H9 (cell line): ENCODE data around the gene TDP1. TPM values are rescaled to one million over a fixed set of nuclear protein-coding genes. Genes with fewer than 3 reads are reported as not detected.

ENCODE experiments used
- DNase-seq: peaks from one replicate; pipeline ENCODE4 v3.0.0-alpha.2; 2017
- H2AFZ ChIP-seq: one replicate; pipeline ENCODE4 v1.6.1; 2013; ENCODE audit warnings: mild to moderate bottlenecking, low read length, control low read depth, moderate library complexity
- H2AK5ac ChIP-seq: 2 replicates; pipeline ENCODE4 v1.6.1; 2013; ENCODE audit warnings: low read length, control low read depth, mixed read lengths; ENCODE audit not compliant: insufficient read length
- H2BK120ac ChIP-seq: one replicate; pipeline ENCODE4 v1.6.1; 2013; ENCODE audit warnings: low read depth, mild to moderate bottlenecking, low read length, control low read depth, inconsistent platforms; ENCODE audit not compliant: poor library complexity, severe bottlenecking
- H2BK12ac ChIP-seq: 2 replicates; pipeline ENCODE4 v1.6.1; 2013; ENCODE audit warnings: low read length, control low read depth, mixed read lengths, low read depth; ENCODE audit not compliant: insufficient read length
- H2BK15ac ChIP-seq: 2 replicates; pipeline ENCODE4 v1.6.1; 2013; ENCODE audit warnings: low read depth, low read length, control low read depth
- H2BK20ac ChIP-seq: one replicate; pipeline ENCODE4 v1.6.1; 2013; ENCODE audit warnings: low read depth, mild to moderate bottlenecking, low read length, control low read depth, inconsistent platforms; ENCODE audit not compliant: poor library complexity, severe bottlenecking
- H2BK5ac ChIP-seq: 2 replicates; pipeline ENCODE4 v1.6.1; 2013; ENCODE audit warnings: low read length, control low read depth, mixed read lengths; ENCODE audit not compliant: insufficient read length
- H3K14ac ChIP-seq: 2 replicates; pipeline ENCODE4 v1.6.1; 2013; ENCODE audit warnings: low read length, control low read depth; ENCODE audit not compliant: insufficient read depth
- H3K18ac ChIP-seq: 2 replicates; pipeline ENCODE4 v1.6.1; 2013; ENCODE audit warnings: low read depth, mild to moderate bottlenecking, mixed read lengths, low read length, control low read depth; ENCODE audit not compliant: insufficient read length
- H3K23ac ChIP-seq: 2 replicates; pipeline ENCODE4 v1.6.1; 2013; ENCODE audit warnings: low read length, control low read depth, mixed read lengths, low read depth; ENCODE audit not compliant: insufficient read length
- H3K23me2 ChIP-seq: 2 replicates; pipeline ENCODE4 v1.6.1; 2013; ENCODE audit warnings: low read depth, mild to moderate bottlenecking, mixed read lengths, low read length, control low read depth; ENCODE audit not compliant: insufficient read length, poor library complexity, severe bottlenecking
- H3K27ac ChIP-seq: 2 replicates; pipeline ENCODE4 v1.5.1; 2013; ENCODE audit warnings: low read length, control low read depth, mixed read lengths, low read depth; ENCODE audit not compliant: insufficient read length
- H3K27me3 ChIP-seq: 2 replicates; pipeline ENCODE4 v1.6.1; 2013; ENCODE audit warnings: low read length, control low read depth, inconsistent platforms; ENCODE audit not compliant: insufficient read depth
- H3K4ac ChIP-seq: 2 replicates; pipeline ENCODE4 v1.6.1; 2013; ENCODE audit warnings: low read depth, mild to moderate bottlenecking, control low read depth, inconsistent platforms, low read length, moderate library complexity
- H3K4me1 ChIP-seq: 2 replicates; pipeline ENCODE4 v1.6.1; 2013; ENCODE audit warnings: low read length, control low read depth, inconsistent platforms; ENCODE audit not compliant: insufficient read depth
- H3K4me2 ChIP-seq: 2 replicates; pipeline ENCODE4 v1.6.1; 2013; ENCODE audit warnings: low read length, control low read depth, mixed read lengths; ENCODE audit not compliant: insufficient read length, insufficient read depth
- H3K56ac ChIP-seq: 2 replicates; pipeline ENCODE4 v1.6.1; 2013; ENCODE audit warnings: low read depth, mild to moderate bottlenecking, mixed read lengths, low read length, control low read depth; ENCODE audit not compliant: insufficient read length
- H3K79me1 ChIP-seq: 2 replicates; pipeline ENCODE4 v1.6.1; 2013; ENCODE audit warnings: low read depth, mild to moderate bottlenecking, moderate library complexity, low read length, control low read depth, inconsistent platforms; ENCODE audit not compliant: insufficient read depth, poor library complexity, severe bottlenecking
- H3K79me2 ChIP-seq: 2 replicates; pipeline ENCODE4 v1.6.1; 2013; ENCODE audit warnings: low read length, control low read depth, inconsistent platforms; ENCODE audit not compliant: insufficient read depth
- H3K9ac ChIP-seq: 2 replicates; pipeline ENCODE4 v1.6.1; 2013; ENCODE audit warnings: low read length, control low read depth, mixed read lengths; ENCODE audit not compliant: insufficient read length; ENCODE audit errors: extremely low read depth
- H3K9me3 ChIP-seq: one replicate; pipeline ENCODE4 v1.6.1; 2013; ENCODE audit warnings: low read depth, low read length, inconsistent platforms; ENCODE audit not compliant: control insufficient read depth
- H3T11ph ChIP-seq: one replicate; pipeline ENCODE4 v1.6.1; 2013; ENCODE audit warnings: mild to moderate bottlenecking, low read length, control low read depth, inconsistent platforms
- H4K20me1 ChIP-seq: one replicate; pipeline ENCODE4 v1.6.1; 2013; ENCODE audit not compliant: control insufficient read depth, insufficient read length, insufficient read depth
- H4K5ac ChIP-seq: 2 replicates; pipeline ENCODE4 v1.6.1; 2013; ENCODE audit warnings: low read depth, mild to moderate bottlenecking, mixed read lengths, low read length, control low read depth; ENCODE audit not compliant: insufficient read length
- H4K8ac ChIP-seq: replicated peaks from 2 replicates; pipeline ENCODE4 v1.6.1; 2013; ENCODE audit warnings: low read length, control low read depth, mixed read lengths, low read depth; ENCODE audit not compliant: insufficient read length
- H4K91ac ChIP-seq: 2 replicates; pipeline ENCODE4 v1.6.1; 2013; ENCODE audit warnings: low read depth, mild to moderate bottlenecking, moderate library complexity, mixed read lengths, low read length, control low read depth; ENCODE audit not compliant: insufficient read length
- H3K27ac Mint-ChIP-seq, 3 experiments: 2 replicates in 2 of 3; 3 replicates in 1 of 3; pipeline ENCODE4 v1.8.0; 2020 to 2021; ENCODE audit warnings: mixed read lengths in 3 of 3, mild to moderate bottlenecking in 1 of 3, moderate library complexity in 1 of 3
- H3K27me3 Mint-ChIP-seq: 2 replicates; pipeline ENCODE4 v1.8.0; 2021; ENCODE audit warnings: low read depth, mild to moderate bottlenecking, moderate library complexity, mixed read lengths
- H3K36me3 Mint-ChIP-seq, 3 experiments: 2 replicates in 2 of 3; 3 replicates in 1 of 3; pipeline ENCODE4 v1.8.0; 2020 to 2021; ENCODE audit warnings: low read depth in 3 of 3, mixed read lengths in 3 of 3; ENCODE audit not compliant: insufficient read depth in 1 of 3
- H3K4me1 Mint-ChIP-seq, 2 experiments: 2 replicates each; pipeline ENCODE4 v1.8.0; 2020; ENCODE audit warnings: mixed read lengths in 2 of 2
- H3K4me3 Mint-ChIP-seq, 2 experiments: 2 replicates in 1 of 2; 3 replicates in 1 of 2; pipeline ENCODE4 v1.8.0; 2020 to 2021; ENCODE audit warnings: mild to moderate bottlenecking in 2 of 2, mixed read lengths in 2 of 2, moderate library complexity in 1 of 2
- H3K9me3 Mint-ChIP-seq, 2 experiments: 2 replicates in 1 of 2; 3 replicates in 1 of 2; pipeline ENCODE4 v1.8.0; 2020; ENCODE audit warnings: mild to moderate bottlenecking in 2 of 2, mixed read lengths in 2 of 2, moderate library complexity in 1 of 2
- WGBS: extraction: QIAGEN DNeasy Blood & Tissue Kit; methylation state at CpG from one replicate; pipeline ENCODE4 v1.1.7; 2013; ENCODE audit warnings: missing lambda C conversion rate, low lambda C conversion rate, mixed read lengths; ENCODE audit not compliant: insufficient read length; ENCODE audit errors: extremely low coverage; 5-methylcytosine and 5-hydroxymethylcytosine counted together
- total RNA-seq: library from RNA; stranded (reverse); gene quantifications from 2 replicates; pipeline ENCODE4 v1.2.1, GENCODE V29; 2021
- TF ChIP-seq, protein P1 (sequence below): fragments of 200-600 bp; sonication (generic); conservative IDR thresholded peaks from 3 replicates; pipeline ENCODE4 v1.8.0; 2021; ENCODE audit warnings: antibody characterized with exemption, mild to moderate bottlenecking

TDP1 gene
- total RNA-seq, 1 experiment from 2014 or later = 53.4 TPM

DNA sequence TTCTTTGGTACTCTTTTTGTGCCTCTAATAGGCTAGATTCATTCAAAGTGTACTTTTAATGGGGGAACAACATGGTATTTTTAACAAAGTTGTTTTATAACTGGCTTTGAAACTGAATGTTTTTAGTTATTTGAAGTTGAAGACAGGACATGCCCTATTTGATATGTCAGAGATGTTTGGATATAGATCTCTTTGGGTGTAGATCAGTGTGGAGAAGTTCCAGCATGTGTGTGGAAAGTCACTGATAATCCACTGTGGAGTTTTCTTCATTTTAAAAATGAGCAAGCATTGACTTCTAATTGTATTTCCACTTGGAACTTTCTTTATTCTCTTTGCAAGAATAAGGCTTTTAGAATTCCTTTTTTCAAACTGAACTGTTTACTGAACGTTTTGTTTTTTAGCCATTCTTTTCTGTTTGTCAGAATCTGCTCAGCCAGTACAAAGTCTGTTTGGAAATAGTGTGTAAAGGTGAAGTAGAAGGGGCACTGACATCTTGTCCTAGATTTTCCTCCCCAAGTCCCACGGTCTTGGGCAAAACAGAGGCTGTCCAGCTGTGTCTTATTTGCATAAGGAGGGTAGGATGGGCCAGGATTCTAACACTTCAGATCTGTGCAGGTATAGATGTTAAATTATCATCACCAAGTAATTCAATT lies 35.0 kb downstream of the TDP1 start:
- TF ChIP-seq, protein P1, sequence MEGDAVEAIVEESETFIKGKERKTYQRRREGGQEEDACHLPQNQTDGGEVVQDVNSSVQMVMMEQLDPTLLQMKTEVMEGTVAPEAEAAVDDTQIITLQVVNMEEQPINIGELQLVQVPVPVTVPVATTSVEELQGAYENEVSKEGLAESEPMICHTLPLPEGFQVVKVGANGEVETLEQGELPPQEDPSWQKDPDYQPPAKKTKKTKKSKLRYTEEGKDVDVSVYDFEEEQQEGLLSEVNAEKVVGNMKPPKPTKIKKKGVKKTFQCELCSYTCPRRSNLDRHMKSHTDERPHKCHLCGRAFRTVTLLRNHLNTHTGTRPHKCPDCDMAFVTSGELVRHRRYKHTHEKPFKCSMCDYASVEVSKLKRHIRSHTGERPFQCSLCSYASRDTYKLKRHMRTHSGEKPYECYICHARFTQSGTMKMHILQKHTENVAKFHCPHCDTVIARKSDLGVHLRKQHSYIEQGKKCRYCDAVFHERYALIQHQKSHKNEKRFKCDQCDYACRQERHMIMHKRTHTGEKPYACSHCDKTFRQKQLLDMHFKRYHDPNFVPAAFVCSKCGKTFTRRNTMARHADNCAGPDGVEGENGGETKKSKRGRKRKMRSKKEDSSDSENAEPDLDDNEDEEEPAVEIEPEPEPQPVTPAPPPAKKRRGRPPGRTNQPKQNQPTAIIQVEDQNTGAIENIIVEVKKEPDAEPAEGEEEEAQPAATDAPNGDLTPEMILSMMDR = no peak
- no peak overlapping the region for H3K14ac ChIP-seq
- H4K91ac ChIP-seq = no peak overlapping the region
- no peak overlapping the region for H3T11ph ChIP-seq
- no peak overlapping the region for H3K27ac ChIP-seq
- H3K4me2 ChIP-seq = no peak overlapping the region
- H3K4me1 Mint-ChIP-seq = peaks cover 30 to 31% of the 10 kb centered on the region in 2 experiments
- H3K27me3 ChIP-seq = no peaks in the 10 kb centered on the region
- no peak overlapping the region for H3K18ac ChIP-seq
- no peak overlapping the region for H2BK20ac ChIP-seq
- H3K4me3 Mint-ChIP-seq = no peak overlapping the region
- WGBS = no CpG with 5 or more reads among the region's 2 CpGs
- no peak for DNase-seq
- no peaks in the 10 kb centered on the region for H3K27me3 Mint-ChIP-seq
- no peak overlapping the region for H3K23ac ChIP-seq
- no peaks in the 10 kb centered on the region for H3K23me2 ChIP-seq
- H2BK120ac ChIP-seq = no peak overlapping the region
- no peak overlapping the region for H3K4ac ChIP-seq
- H3K9ac ChIP-seq = no peak overlapping the region
- H2AK5ac ChIP-seq = no peak overlapping the region
- no peaks in the 10 kb centered on the region for H3K79me1 ChIP-seq
- H2AFZ ChIP-seq = no peak overlapping the region
- H2BK5ac ChIP-seq = no peak overlapping the region
- no peak overlapping the region for H3K56ac ChIP-seq
- no peaks in the 10 kb centered on the region for H3K9me3 Mint-ChIP-seq
- no peak overlapping the region for H2BK15ac ChIP-seq
- H3K9me3 ChIP-seq = no peaks in the 10 kb centered on the region
- no peak overlapping the region for H3K27ac Mint-ChIP-seq
- peaks cover 9 to 63% (median 57%) of the 10 kb centered on the region in 3 experiments for H3K36me3 Mint-ChIP-seq
- H4K5ac ChIP-seq = no peak overlapping the region
- no peaks in the 10 kb centered on the region for H4K20me1 ChIP-seq
- no peaks in the 10 kb centered on the region for H3K79me2 ChIP-seq
- H3K4me1 ChIP-seq = no peaks in the 10 kb centered on the region; the same call in 1 of the 2 replicates
- no peak overlapping the region for H4K8ac ChIP-seq
- no peak overlapping the region for H2BK12ac ChIP-seq
